Motor neuron (in vitro differentiated cells): ENCODE measurements around the gene BRD3. TPM values are rescaled to one million over a fixed set of nuclear protein-coding genes. Genes with fewer than 3 reads are reported as not detected.
A peak's percentile ranks its signal among the peaks of the same experiment; 100 is the strongest.

ENCODE experiments used
- ATAC-seq, 8 experiments: fragments of 200-7000 bp; cut with Tn5 transposase; replicated peaks in 6 of 8; 2 replicates each; pipeline ENCODE4 v1.8.0; 2021; ENCODE audit warnings: mild to moderate bottlenecking in 8 of 8, moderate library complexity in 8 of 8
- H3K27ac ChIP-seq, 2 donors: fragments of 250-450 bp; sonication (Bioruptor Pico); 2 replicates each; pipeline ENCODE4 v1.9.0; 2021; ENCODE audit warnings: antibody characterized with exemption in 2 of 2, mild to moderate bottlenecking in 2 of 2, moderate library complexity in 1 of 2
- H3K4me1 ChIP-seq, 2 donors: fragments of 250-450 bp; sonication (Bioruptor Pico); replicated peaks in 1 of 2; 2 replicates each; pipeline ENCODE4 v1.6.1; 2021; ENCODE audit warnings: antibody characterized with exemption in 2 of 2, mild to moderate bottlenecking in 2 of 2, moderate library complexity in 1 of 2
- H3K4me3 ChIP-seq, 5 donors: fragments of 250-450 bp; sonication (Bioruptor Pico); 2 replicates each; pipeline ENCODE4 v1.9.0; 2021; ENCODE audit warnings: antibody characterized with exemption in 5 of 5, mild to moderate bottlenecking in 5 of 5, moderate library complexity in 4 of 5
- WGBS, 10 experiments: fragments of 450-650 bp; shearing (Covaris generic); methylation state at CpG; one replicate each; pipeline ENCODE4 v1.0.0; 2022; 5-methylcytosine and 5-hydroxymethylcytosine counted together
- in situ Hi-C, 9 experiments: fragments of 400-800 bp; cut with MboI; loops; one replicate each; pipeline ENCODE4 v1.15.0; 2021; ENCODE audit warnings: low sequenced_read_pairs in 9 of 9, low pct_unique_long_range_greater_than_20kb in 2 of 9; ENCODE audit not compliant: unreplicated experiment in 9 of 9
- total RNA-seq, 8 experiments: library from RNA; unstranded; fragments of 300-600 nt; gene quantifications; 2 replicates each; pipeline versions ENCODE4 v1.2.3 to v1.2.4, GENCODE V29; 2022

Gene BRD3
- total RNA-seq, 8 experiments from 2014 or later = 6.4 to 36.3 (median 22.5) TPM

GRCh38 chr9:133986061-133986460, 81.8 kb downstream of the BRD3 start:
- Histone ChIP-seq H3K27ac (no peak overlapping the region), H3K4me1 (peaks cover 23 to 38% of the 10 kb centered on the region in 2 donors), H3K4me3 (no peak overlapping the region)
- in situ Hi-C loops = loop anchor here in 2 of 9 experiments (25.0 kb wide), 1 partner anchor 199 kb away; no protein-coding TSS in a partner anchor
- 60 to 96% (median 84%) methylated on average over 1 to 6 of the region's 6 CpGs; no CpG with 5 or more reads in 2 of the 10 experiments for WGBS, 10 experiments
- no peak for ATAC-seq

GRCh38 chr9:133982971-133983720, 84.7 kb downstream of the BRD3 start:
- 67 to 100% (median 77%) methylated on average over 1 to 6 of the region's 25 CpGs; no CpG with 5 or more reads in 7 of the 10 experiments for WGBS, 10 experiments
- in situ Hi-C loops = loop anchor here in 2 of 9 experiments (25.0 kb wide), 1 partner anchor 196 kb away; no protein-coding TSS in a partner anchor
- Histone ChIP-seq H3K4me1 (peaks cover 35 to 55% of the 10 kb centered on the region in 2 donors), H3K4me3 (no peak overlapping the region), H3K27ac (no peak overlapping the region)
- ATAC-seq = no peak

DNA sequence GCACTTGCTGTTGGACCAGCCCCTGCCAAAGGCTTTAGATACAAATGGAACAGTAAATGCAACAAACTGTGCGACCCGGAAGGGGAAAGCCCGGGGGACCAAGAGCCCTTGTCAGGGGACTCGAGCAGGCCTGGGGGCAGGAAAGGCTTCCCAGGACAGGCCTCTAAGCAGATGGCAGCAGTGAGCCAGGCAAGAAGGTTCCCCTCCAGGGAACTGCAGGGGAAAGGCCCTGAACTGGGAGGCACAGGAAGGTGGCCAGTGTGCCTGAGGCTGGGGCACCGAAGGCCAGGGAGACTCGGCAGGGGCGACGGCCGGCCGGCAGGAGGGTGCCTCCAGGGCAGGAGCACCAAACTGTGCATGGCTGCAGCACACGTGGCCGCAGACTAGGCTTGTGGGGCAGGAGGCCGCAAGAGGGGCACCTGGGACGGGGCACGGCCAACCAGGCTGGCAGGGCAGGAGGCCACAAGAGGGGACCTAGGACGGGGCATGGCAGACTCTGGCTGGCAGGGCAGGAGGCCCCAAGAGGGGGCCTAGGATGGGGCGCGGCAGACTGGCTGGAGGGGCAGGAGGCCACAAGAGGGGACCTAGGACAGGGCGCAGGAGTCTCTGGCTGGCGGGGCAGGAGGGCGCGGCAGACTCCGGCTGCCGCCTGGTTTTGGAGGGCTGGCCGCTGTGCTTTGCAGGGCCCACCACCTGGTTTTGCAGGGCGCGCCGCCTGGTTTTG, 85.7 kb downstream of the BRD3 start:
- Histone ChIP-seq H3K4me3 (no peak overlapping the region), H3K27ac (no peak overlapping the region), H3K4me1 (peaks cover 36 to 60% of the 10 kb centered on the region in 2 donors)
- WGBS, 10 experiments = 73 to 95% (median 90%) methylated on average over 2 to 4 of the region's 28 CpGs; no CpG with 5 or more reads in 7 of the 10 experiments
- peak in 2 of 8 experiments; percentile 12 to 37 for ATAC-seq
- in situ Hi-C loops = loop anchor here in 2 of 9 experiments (25.0 kb wide), 1 partner anchor 195 kb away; no protein-coding TSS in a partner anchor

- no peak for ATAC-seq
- in situ Hi-C loops = loop anchor here in 2 of 9 experiments (25.0 kb wide), 1 partner anchor 194 kb away; no protein-coding TSS in a partner anchor
- Histone ChIP-seq H3K4me1 (peaks cover 30 to 59% of the 10 kb centered on the region in 2 donors), H3K27ac (no peak overlapping the region), H3K4me3 (no peak overlapping the region)
- WGBS, 10 experiments = 80 to 100% (median 100%) methylated on average over 1 to 4 of the region's 14 CpGs; no CpG with 5 or more reads in 5 of the 10 experiments
These were observed 86.3 kb downstream of the BRD3 start for GRCh38 chr9:133981589-133981957.

GRCh38 chr9:133980864-133981588, 86.8 kb downstream of the BRD3 start:
- in situ Hi-C loops = loop anchor here in 2 of 9 experiments (25.0 kb wide), 1 partner anchor 194 kb away; no protein-coding TSS in a partner anchor
- no peak for ATAC-seq
- no peak overlapping the region for H3K4me3 ChIP-seq
- peaks cover 30 to 54% of the 10 kb centered on the region in 2 donors for H3K4me1 ChIP-seq
- no peak overlapping the region for H3K27ac ChIP-seq
- WGBS, 10 experiments = 75 to 100% (median 86%) methylated on average over 1 to 11 of the region's 25 CpGs; no CpG with 5 or more reads in 2 of the 10 experiments

Other genes starting within 250 kb of the BRD3 start
- 10 to 100 TPM in 5 of 8 experiments, 1 to 10 TPM in 3; 5.9 to 33.0 (median 14.9) TPM for gene VAV2, start 75.7 kb downstream of the BRD3 start, total RNA-seq
- 10 to 100 TPM; 11.9 to 37.5 (median 15.4) TPM for gene BRD3OS, start 42.5 kb downstream of the BRD3 start, total RNA-seq
- gene WDR5, start 68.1 kb upstream of the BRD3 start, total RNA-seq = 10 to 100 TPM; 14.8 to 33.2 (median 21.9) TPM
- 1,000 to 10,000 TPM in 7 of 8 experiments, under 1 TPM in 1; under 0.01 to 2,722 (median 1,850) TPM for gene RNU6ATAC, start 96.5 kb upstream of the BRD3 start, total RNA-seq